GM21423 (cell line): ENCODE results near the gene ESPN.

Experiments used
- ATAC-seq: cut with Tn5 transposase; IDR thresholded peaks from one replicate; pipeline ENCODE4 v1.9.1; 2021; ENCODE audit warnings: mild to moderate bottlenecking, moderate library complexity; ENCODE audit not compliant: unreplicated experiment

The ESPN gene

DNA sequence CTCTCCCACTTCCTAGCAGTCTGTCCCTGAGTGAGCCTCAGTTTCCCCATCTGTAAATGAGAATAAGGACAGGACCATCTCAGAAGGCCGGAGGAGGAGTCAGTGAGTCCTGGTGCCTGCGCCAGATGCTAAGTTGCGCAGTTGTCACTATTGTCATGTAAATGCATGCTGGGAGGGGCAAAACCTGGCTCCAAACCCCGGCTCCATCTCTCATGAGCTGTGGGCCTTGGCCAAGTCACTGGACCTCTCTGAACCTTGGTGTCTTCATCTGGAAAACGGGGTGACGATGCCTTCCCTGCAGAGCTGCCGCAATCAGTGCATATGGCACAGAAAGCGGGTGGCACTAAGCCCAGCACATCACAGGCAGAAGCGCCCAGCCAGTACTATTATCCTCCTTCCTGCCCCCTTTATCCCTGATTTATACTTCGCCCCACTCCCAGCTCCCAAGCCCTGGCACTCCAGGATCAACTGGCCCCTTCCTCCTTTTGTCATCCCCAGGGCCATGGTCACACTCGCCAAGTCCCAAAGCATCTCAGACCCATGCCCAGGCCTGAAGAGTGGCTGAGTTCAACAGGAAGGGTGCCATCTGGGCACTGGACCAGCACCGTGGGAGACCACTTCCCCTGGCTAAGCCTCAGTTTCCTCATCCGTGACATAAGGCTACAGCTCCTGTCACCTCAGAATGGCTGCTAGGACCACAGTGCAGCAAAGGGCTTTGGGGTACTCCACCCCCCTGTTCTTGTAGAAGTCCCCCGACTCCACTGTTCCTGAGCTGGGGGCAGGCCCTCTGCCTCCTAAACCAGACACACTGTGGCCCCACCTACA, 71.2 kb downstream of the ESPN start:
- ATAC-seq, result no peak

GRCh38 chr1:6496365-6496721, 71.8 kb downstream of the ESPN start:
- no peak for ATAC-seq

DNA sequence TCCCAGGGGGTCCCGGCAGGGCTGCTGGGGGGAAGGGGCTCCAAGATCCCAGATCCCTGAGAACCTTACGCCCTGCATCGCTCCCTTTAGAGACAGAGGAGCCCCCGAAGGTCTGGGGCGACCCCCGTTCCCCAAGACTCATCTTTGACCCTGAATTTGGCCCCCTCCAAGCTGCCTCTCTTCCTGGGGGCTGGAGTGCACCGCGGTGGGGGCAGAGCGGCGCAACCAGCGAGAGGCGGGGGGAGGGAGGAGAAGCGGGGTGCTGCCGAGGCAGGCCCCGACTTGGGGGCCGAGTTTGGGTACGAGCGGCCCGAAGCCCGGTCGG, 72.3 kb downstream of the ESPN start:
- ATAC-seq, result no peak

GRCh38 chr1:6497215-6497866, 72.8 kb downstream of the ESPN start:
- no peak for ATAC-seq

DNA sequence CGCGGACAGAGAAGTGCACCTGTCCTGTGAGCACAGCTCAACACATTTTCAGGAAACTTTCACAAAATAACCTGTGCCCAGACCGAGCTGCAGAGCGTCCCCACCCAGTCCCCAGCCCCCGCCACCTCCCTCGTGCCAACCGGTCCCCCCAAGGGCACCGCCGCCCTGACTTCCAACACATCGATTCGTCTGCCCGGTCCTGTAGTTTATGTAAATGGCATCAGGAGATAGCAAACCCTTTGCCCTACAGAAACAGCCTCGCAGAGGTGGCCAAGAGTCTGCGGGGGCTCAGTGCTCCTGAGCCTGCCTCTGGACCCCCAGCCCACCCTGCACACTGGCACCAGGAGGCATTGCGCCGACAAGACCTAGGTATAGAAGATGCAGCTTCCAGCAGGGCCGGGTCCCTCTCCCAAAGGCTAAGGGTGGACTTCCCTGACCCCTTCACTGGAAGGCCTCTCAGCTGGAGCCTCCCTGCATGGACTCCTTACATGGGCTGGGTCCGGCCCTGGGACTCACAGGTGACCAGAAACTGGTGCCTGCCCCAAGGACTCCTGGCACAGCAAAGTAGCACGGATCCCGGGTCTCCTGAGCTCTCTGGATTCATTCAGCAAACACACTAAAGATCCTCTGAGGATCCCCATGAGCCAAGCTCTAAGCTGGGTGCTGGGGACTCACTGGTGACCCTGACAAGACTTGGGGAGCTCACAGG, 73.4 kb downstream of the ESPN start:
- no peak for ATAC-seq

DNA sequence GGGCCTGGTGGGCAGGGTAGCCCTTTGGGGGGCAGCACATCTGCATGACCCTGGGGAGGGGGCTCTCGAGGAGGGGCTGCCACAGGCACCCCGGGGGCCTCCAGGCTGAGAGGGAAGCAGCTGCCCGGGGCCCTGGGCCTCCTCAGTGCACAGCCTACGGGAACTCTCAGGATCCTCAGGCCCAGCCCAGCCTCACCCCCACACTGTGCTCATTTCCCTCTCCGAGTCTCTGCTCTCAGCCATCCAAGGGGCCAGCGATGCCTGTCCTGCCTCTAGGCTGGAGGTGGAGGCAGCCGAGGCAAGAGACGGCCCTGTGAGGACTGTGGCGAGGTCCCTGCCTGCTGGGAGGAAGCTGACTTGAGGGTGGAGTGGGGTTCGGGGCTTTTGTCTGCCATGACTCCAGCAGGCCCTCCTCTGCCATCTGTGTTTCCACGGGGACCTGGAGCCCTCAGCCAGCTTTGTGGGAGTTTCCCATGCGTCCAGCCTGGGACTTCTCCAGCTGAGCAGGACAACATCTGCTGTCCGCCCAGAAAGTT, 74.1 kb downstream of the ESPN start:
- no peak for ATAC-seq

- ATAC-seq, result no peak
Measured at GRCh38 chr1:6499296-6499695, 74.7 kb downstream of the ESPN start.

- ATAC-seq, result no peak
Measured at GRCh38 chr1:6500544-6501278, 76.1 kb downstream of the ESPN start.

DNA sequence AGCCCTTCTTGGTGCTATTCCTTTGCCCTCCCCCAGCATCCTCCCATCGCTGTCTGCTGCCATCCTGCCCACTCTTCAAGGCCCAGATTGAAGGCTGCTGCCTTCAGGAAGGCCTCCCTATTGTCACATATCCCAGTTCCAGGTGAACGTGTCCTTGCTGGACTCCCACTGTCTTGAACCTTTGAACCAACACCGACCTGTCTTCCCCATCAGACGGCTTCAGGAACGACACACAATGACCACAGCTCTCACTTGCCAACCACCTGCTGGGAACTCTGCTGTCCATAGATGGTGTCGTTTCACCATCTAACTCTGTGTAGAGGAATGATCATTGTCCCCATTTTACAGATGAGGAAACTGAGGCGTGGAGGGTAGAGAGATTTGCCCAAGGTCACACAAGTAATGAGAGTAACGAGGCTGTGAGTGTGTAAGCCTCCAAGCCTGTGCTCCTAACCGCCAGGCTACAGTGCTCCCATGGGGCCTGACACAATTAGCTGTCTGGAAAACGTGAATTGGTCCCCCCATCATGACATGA, 76.8 kb downstream of the ESPN start:
- ATAC-seq, result no peak

DNA sequence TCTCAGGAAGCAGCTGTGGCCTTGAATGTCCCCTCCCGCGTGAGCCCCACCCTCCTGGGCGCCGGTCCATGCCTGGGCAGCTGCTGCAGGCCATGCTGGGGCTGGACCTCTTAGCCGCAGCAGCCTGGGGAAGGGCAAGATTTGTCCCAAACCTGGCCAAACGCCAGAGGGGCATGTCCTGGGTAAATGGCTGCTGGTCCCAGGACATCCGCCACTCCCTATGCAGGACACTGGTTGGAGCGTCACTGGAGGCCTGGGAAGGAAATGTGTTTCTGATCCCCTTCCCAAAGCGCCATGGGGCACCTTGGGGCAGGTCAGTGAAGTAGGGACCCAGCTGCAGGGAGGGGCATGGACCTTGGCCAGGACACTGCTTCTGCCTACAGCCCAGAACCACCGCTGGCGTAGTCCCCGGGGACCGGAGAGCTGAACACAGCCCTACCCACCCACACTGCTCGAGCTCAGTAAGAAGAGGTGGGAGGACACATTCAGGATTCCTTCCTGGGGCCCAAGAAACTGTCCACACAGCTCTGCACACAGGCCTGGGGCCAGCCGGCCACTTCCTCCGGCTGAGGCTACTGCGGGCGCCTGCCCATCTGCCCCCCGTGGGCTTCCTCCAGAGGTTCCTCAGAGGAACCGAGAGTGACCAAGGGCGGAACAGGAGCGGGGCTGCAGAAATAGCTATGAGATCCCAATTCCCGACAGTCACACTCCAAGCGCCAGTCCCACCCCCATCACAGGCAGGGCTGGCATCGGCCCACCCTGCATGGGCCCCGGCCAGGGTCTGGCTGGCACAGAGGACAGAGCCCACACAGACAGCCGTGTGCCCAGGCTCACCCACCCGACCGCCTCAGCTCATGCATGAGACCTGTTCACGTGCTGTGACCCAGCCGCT, 77.7 kb downstream of the ESPN start:
- ATAC-seq, result no peak

GRCh38 chr1:6503884-6504602, 79.5 kb downstream of the ESPN start:
- no peak for ATAC-seq

DNA sequence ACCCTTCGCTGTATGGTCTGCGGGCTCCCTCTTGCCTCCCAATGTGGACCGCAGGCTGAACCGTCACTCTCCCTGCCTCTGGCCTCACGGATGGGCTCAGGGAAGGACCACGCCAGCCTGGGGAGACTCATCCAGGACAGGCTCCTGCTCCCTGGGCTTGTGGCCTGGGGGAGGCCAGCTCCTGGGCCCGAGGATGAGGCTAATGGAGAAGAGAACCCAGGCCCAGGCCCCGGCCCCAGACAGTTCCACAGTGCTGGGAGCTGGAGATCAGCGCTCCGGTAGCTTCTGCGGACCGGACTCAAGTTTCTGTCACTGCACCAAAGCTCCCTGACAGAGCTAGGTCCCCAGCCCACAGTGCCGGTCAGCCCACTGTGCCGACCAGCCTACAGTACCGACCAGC, 80.3 kb downstream of the ESPN start:
- no peak for ATAC-seq

DNA sequence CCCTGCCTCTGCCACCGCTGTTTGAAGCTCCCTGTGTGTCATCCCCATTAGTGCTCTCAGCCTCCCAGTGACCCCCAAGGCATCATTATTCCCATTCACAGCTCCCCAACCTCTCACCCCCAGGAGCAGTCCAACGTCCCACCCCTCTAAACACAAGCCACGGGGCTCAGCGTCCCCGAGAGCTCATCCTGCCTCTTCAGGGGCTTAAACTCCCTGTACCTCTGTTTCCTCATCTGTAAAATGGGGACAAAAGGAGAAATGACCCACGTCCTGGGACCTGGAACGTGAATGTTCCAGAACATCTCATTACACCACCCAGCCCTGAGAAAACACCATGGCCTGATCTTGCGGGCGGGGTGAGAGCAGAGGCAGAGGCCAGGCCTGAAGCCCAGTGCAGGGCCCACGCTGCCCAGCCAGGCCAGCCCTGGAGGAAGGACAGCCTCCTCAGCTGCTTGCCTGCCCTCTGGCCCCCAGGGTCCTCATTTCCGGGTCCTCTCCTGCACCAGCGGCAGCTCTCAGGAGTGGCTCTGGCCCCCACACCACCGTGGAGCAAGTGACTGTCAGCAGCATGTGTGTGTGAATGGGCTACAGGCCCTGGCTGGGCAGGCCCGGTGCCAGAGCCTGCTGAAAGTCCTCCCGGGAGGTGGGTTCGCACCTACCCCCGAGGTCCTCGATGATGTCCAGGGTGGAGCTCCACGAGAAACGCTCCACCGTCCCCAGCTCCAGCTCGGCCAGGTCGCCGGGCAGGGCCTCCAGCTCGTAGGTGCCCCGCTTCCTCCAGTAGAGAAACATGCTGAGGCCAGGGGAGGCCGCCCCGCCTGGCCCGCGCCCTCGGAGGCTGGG, 81.0 kb downstream of the ESPN start:
- ATAC-seq, result no peak

DNA sequence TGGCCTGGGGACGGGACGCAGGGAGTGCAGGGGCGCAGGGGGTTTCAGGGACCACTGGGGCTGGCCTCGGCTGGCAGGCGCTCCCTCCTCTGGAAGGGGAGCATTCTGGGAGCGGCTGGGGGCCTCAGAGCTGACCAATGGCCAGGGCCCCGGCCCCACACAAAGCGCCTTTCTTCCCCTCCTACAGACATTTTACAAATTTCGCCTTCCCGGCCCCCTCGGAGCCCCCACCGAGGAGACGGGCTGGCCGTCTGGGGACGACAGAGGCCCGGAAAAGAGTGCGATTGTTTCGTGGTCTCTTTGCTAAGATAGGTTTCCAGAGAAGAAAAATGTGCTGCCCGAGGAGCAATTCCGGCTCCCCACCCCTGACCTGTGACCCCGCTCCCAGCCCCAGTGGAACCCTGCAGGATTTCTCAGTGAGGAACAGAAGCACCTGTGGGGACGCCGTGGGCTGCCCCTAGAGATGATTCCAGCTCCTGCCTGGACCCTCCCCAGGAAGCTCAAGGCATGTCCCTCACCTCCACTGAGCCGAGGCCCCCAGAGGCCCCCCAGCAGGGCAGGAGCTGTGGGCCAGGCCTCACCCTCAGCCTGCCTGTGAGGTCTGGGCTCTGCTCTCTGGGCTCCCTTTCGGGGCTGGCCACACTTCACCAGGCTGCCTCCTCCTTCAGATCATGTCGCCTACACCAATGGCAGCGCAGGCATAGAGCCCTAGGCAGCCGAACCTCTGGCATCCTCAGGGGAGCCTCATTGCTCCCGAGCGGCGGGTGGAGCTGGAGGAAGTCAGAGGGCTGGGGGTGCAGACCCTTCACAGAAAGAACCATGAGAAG, 81.8 kb downstream of the ESPN start:
- ATAC-seq, result no peak

GRCh38 chr1:6507037-6507428, 82.5 kb downstream of the ESPN start:
- ATAC-seq, result no peak

DNA sequence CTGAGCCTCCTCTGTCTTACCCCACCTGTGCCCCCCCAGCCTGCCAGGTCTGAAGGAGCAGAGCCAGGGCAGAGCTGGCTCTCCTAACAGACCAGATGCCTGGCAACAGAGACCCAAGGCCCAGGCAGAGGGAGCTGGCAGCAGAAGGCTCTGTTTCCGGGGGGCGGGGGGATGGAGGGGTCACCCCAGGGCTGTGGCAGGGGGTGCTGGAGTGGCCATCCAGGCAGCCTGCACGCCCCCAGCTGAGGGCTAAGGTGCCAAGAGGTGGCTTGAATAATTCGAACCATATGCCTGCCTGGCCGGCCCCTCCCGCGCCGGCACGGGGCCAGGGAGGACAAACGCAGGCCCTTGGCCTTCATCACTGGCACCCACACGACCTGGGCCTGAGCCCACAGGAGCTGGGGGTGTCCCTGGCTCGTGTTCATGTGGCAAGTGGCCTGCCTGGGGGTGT, 82.9 kb downstream of the ESPN start:
- ATAC-seq, result no peak

- ATAC-seq, result no peak
Measured at GRCh38 chr1:6508154-6508815, 83.7 kb downstream of the ESPN start.
